ENCODE results near the gene CPE. TPM values are rescaled to one million over a fixed set of nuclear protein-coding genes. Genes with fewer than 3 reads are reported as not detected.

Gene CPE
- total RNA-seq, 1 donor from 2014 or later = 10.7 TPM

- no peak for TF ChIP-seq CTCF (conservative IDR thresholded peaks at IDR 0.05; ENCODE audit: low read depth, low read length)
- DNase-seq (ENCODE audit: low read depth) = no peak
- H3K4me3 ChIP-seq (ENCODE audit: low read depth, low read length) = no peak overlapping the region
Observed at GRCh38 chr4:165398570-165398969, 19.8 kb downstream of the CPE start.

- no peak overlapping the region for H3K4me3 ChIP-seq (ENCODE audit: low read depth, low read length)
- no peak for TF ChIP-seq CTCF (conservative IDR thresholded peaks at IDR 0.05; ENCODE audit: low read depth, low read length)
- no peak for DNase-seq (ENCODE audit: low read depth)
Observed at GRCh38 chr4:165402375-165402774, 23.6 kb downstream of the CPE start.

- DNase-seq (ENCODE audit: low read depth) = no peak
- no peak overlapping the region for H3K4me3 ChIP-seq (ENCODE audit: low read depth, low read length)
- TF ChIP-seq CTCF (conservative IDR thresholded peaks at IDR 0.05; ENCODE audit: low read depth, low read length) = no peak
Observed at GRCh38 chr4:165403048-165403447, 24.2 kb downstream of the CPE start.

- no peak for TF ChIP-seq CTCF (conservative IDR thresholded peaks at IDR 0.05; ENCODE audit: low read depth, low read length)
- H3K4me3 ChIP-seq (ENCODE audit: low read depth, low read length) = no peak overlapping the region
- DNase-seq (ENCODE audit: low read depth) = no peak
Observed at GRCh38 chr4:165403637-165404036, 24.8 kb downstream of the CPE start.

- no peak for DNase-seq (ENCODE audit: low read depth)
- TF ChIP-seq CTCF (conservative IDR thresholded peaks at IDR 0.05; ENCODE audit: low read depth, low read length) = no peak
- no peak overlapping the region for H3K4me3 ChIP-seq (ENCODE audit: low read depth, low read length)
Observed at GRCh38 chr4:165404080-165404479, 25.3 kb downstream of the CPE start.

- no peak for TF ChIP-seq CTCF (conservative IDR thresholded peaks at IDR 0.05; ENCODE audit: low read depth, low read length)
- DNase-seq (ENCODE audit: low read depth) = no peak
- H3K4me3 ChIP-seq (ENCODE audit: low read depth, low read length) = no peak overlapping the region
Observed at GRCh38 chr4:165404696-165405095, 25.9 kb downstream of the CPE start.

- no peak overlapping the region for H3K4me3 ChIP-seq (ENCODE audit: low read depth, low read length)
- no peak for DNase-seq (ENCODE audit: low read depth)
- no peak for TF ChIP-seq CTCF (conservative IDR thresholded peaks at IDR 0.05; ENCODE audit: low read depth, low read length)
Observed at GRCh38 chr4:165410214-165410613, 31.4 kb downstream of the CPE start.
